Activated T-helper 17 cell treated with anti-CD3 and anti-CD28 coated beads, Interleukin-2, amount 50 U/mL, for 72 hours (primary cell): ENCODE data around the gene IGLL5. TPM values are rescaled to one million over a fixed set of nuclear protein-coding genes. Genes with fewer than 3 reads are reported as not detected.
A peak's percentile ranks its signal among the peaks of the same experiment; 100 is the strongest.

Experiments used
- ATAC-seq: fragments of 150-1000 bp; cut with Tn5 transposase; replicated peaks from 2 replicates; pipeline ENCODE4 v1.10.0; 2021; ENCODE audit warnings: mild to moderate bottlenecking, moderate library complexity
- H3K27ac Mint-ChIP-seq: one replicate; pipeline ENCODE4 v1.8.0; 2022; ENCODE audit warnings: mixed read lengths
- H3K27me3 Mint-ChIP-seq: one replicate; pipeline ENCODE4 v1.8.0; 2022; ENCODE audit warnings: mixed read lengths
- H3K36me3 Mint-ChIP-seq: one replicate; pipeline ENCODE4 v1.8.0; 2022; ENCODE audit warnings: low read depth, mild to moderate bottlenecking, mixed read lengths
- H3K4me1 Mint-ChIP-seq: one replicate; pipeline ENCODE4 v1.8.0; 2022; ENCODE audit warnings: mixed read lengths
- H3K4me3 Mint-ChIP-seq: one replicate; pipeline ENCODE4 v1.8.0; 2022; ENCODE audit warnings: mild to moderate bottlenecking, mixed read lengths
- H3K9me3 Mint-ChIP-seq: one replicate; pipeline ENCODE4 v1.8.0; 2022; ENCODE audit warnings: mixed read lengths
- total RNA-seq, 2 donors: library from RNA; stranded (reverse); gene quantifications; one replicate each; pipeline ENCODE4 v1.2.3, GENCODE V29; 2022

IGLL5 gene
- not detected for total RNA-seq

DNA sequence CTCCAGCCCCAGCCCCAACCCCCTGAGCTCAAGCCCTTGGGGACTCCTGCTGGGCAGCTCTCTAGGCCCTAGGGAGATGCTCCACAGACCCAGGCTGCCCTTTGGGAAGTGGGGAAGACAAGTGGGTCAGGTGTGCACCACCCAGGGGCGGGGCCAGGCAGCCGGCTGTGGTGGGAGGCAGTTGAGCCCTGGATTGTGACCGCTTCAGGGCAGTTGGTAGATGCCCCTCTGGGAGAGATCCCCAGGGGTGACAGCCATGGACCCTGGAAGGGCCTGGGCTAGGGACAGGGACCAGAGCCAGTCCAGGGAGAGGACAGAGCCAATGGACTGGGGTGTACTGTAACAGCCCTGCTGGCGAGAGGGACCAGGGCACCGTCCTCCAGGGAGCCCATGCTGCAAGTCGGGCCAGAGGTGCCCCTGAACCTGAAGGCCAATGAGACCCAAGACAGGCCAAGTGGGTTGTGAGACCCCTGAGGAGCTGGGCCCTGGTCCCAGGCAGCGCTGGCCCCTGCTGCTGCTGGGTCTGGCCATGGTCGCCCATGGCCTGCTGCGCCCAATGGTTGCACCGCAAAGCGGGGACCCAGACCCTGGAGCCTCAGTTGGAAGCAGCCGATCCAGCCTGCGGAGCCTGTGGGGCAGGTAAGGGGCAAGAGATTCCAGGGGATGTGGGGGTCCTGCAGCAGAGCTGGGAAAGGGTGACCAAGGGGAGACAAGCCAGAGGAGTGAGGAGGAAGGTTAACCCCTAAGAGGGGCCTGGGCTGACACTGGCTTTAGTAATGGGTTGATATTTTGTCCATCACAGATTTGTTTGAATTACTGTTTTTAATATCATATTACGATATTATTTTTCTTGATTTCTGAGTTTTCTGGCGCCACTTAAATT lies at the start of gene IGLL5:
Gene IGLL5 (plus strand): TSS at position 196 of the 883 bp plus-strand sequence. CDS start 238 bp downstream, at position 434.
- H3K4me1 Mint-ChIP-seq = no peaks in the 10 kb centered on the region
- H3K9me3 Mint-ChIP-seq = no peaks in the 10 kb centered on the region
- H3K36me3 Mint-ChIP-seq = no peaks in the 10 kb centered on the region
- no peak within 1 kb of the TSS for H3K4me3 Mint-ChIP-seq
- peaks cover 32% of the 10 kb centered on the region for H3K27me3 Mint-ChIP-seq
- ATAC-seq = no peak
- no peak within 1 kb of the TSS for H3K27ac Mint-ChIP-seq

DNA sequence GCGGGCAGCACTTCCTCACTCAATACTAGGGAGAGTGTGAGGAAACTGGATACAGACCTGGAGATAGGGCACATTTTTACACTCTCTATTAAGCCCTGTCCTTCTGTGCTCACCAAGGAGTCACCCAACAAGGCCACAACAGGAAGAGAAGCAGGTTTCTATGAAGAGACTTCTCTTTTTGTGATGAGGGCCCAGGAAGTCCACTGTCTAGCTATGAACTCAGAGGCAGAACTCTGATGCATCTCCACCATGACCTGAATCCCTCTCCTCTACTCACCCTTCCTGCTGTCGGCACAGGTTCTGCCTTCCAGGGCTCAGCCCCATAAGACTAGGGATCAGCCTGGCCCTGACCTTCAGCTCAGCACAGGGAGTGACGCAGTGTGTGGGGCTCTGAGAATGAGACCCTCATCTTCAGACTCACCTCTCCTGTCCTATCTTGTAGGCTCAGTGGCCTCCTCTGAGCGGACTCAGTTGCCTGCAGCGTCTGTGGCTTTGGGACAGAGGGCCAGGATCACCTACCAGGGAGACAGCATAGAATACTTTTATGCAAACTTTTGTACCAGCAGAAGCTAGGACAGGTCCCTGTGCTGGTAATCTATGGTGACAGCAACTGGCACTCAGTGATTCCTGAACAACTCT lies 49.3 kb upstream of the IGLL5 start:
- Mint-ChIP-seq H3K4me3 (no peak overlapping the region), H3K4me1 (no peaks in the 10 kb centered on the region), H3K27ac (no peak overlapping the region), H3K27me3 (no peaks in the 10 kb centered on the region), H3K9me3 (no peaks in the 10 kb centered on the region), H3K36me3 (no peaks in the 10 kb centered on the region)
- no peak for ATAC-seq

DNA sequence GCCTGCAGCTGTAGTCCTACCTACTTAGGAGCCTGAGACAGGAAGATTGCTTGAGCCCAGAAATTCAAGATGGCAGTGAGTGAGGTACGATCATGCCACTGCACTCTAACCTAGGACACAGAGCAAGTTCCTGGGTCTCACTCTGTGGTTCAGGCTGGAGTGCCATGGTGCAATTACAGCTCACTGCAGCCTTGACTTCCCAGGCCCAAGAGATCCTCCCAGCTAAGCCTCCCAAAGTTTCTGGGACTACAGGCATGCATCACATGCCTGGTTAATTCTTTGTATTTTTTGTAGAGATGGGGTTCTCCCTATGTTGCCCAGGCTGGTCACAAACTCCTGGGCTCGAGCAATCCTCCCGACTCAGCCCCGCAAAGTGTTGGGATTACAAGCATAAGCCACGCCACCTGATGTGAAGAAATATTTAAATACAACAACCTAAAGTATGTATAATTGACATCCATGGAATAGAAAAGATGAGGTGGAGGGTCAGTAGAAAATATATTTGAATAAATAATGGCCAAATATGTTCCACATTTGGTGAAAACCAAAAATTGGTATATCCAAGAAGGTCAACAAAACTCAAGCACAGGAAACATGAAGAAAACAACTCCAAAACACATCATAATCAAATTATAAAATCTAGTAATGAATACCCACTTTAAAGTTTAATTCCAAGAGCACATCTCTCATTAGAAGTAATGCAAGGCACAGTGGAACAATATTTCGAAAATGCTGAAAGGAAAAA lies 47.9 kb upstream of the IGLL5 start:
- H3K4me1 Mint-ChIP-seq = peaks cover 7% of the 10 kb centered on the region
- H3K4me3 Mint-ChIP-seq = no peak overlapping the region
- no peaks in the 10 kb centered on the region for H3K9me3 Mint-ChIP-seq
- no peaks in the 10 kb centered on the region for H3K27me3 Mint-ChIP-seq
- no peaks in the 10 kb centered on the region for H3K36me3 Mint-ChIP-seq
- no peak for ATAC-seq
- no peak overlapping the region for H3K27ac Mint-ChIP-seq

DNA sequence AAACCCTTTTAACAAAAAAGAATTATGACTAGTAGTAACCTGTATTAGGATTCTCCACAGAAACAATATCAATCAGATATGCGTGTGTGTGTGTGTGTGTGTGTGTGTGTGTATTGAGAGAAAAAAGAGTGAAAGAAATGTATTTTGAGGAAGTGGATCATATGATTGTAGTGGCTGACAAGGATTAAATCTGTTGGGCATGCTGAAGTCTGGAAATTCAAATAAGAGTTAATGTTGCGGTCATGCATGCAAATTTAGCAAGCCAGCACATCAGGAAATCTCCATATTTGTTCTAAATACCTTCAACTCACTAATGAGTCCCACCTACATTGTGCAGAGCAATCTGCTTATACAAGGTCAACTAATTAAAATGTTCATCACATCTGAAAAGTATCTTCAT lies 46.8 kb upstream of the IGLL5 start:
- Mint-ChIP-seq H3K4me3 (no peak overlapping the region), H3K36me3 (no peaks in the 10 kb centered on the region), H3K9me3 (no peaks in the 10 kb centered on the region), H3K27ac (no peak overlapping the region), H3K27me3 (no peaks in the 10 kb centered on the region), H3K4me1 (peaks cover 7% of the 10 kb centered on the region)
- ATAC-seq = no peak

DNA sequence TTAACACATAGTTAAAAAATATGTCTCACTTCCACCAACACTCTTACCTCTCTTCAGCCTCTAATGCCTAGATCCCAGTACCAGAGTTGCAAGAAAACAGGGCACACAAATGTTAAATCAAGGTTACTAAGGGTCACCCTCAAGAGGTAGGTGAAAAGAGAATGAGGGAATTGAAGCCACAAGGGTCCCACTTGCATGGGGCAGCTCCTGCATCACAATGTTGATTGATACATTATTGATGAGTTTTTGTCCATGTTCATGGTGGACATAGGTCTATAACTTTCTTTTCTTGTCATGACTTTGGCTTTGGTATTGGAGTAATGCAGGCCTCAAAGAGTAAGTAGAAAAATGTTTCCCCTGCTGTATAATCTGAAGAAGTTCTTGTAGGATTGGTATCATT lies 46.0 kb upstream of the IGLL5 start:
- Mint-ChIP-seq H3K9me3 (no peaks in the 10 kb centered on the region), H3K4me1 (peaks cover 7% of the 10 kb centered on the region), H3K27ac (no peak overlapping the region), H3K27me3 (no peaks in the 10 kb centered on the region), H3K36me3 (no peaks in the 10 kb centered on the region), H3K4me3 (no peak overlapping the region)
- ATAC-seq = no peak

DNA sequence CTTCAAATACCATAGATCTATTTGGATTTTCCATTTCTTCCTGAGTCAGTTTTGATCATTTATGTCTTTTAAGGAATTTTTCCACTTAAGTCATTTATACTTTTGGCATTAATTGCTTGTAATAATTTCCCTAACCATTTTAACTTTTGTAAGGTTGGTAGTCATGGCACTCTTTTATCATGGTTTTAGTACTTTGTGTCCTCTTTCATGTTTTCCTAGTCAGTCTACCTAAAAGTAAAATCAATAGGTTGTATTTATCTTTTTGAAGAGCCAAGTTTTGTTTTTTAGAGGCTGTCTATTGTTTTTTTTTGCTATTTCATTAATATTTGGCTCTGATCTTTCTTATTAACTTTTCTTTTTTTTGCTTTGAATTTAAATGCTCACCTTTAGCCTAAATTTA lies 45.5 kb upstream of the IGLL5 start:
- H3K9me3 Mint-ChIP-seq = no peaks in the 10 kb centered on the region

DNA sequence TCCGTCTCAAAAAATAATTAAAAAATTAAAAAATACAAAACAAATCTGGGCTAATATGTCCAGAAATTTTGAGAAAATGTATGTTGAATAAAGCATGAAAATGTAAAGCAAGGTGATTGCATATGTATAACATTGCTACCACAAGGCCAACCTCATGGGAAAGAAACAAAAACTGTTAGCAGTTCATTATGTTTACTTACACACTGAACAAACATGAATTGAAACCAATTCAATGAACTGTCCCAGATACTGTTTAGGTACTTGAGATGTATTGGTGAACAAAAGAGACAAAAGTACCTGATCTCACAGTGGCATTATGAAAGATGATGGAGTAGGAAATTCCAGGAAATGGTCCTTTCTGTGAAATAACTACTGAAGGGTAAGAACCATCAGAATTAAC lies 43.8 kb upstream of the IGLL5 start:
- no peaks in the 10 kb centered on the region for H3K27me3 Mint-ChIP-seq
- H3K36me3 Mint-ChIP-seq = no peaks in the 10 kb centered on the region
- H3K4me1 Mint-ChIP-seq = peaks cover 11% of the 10 kb centered on the region
- H3K4me3 Mint-ChIP-seq = no peak overlapping the region
- H3K9me3 Mint-ChIP-seq = no peaks in the 10 kb centered on the region
- H3K27ac Mint-ChIP-seq = no peak overlapping the region
- ATAC-seq = no peak

More for the DNA sequence above, 45.5 kb upstream of the IGLL5 start:
- H3K27me3 Mint-ChIP-seq = no peaks in the 10 kb centered on the region
- H3K27ac Mint-ChIP-seq = no peak overlapping the region
- no peaks in the 10 kb centered on the region for H3K36me3 Mint-ChIP-seq
- H3K4me3 Mint-ChIP-seq = no peak overlapping the region
- peaks cover 7% of the 10 kb centered on the region for H3K4me1 Mint-ChIP-seq
- no peak for ATAC-seq

DNA sequence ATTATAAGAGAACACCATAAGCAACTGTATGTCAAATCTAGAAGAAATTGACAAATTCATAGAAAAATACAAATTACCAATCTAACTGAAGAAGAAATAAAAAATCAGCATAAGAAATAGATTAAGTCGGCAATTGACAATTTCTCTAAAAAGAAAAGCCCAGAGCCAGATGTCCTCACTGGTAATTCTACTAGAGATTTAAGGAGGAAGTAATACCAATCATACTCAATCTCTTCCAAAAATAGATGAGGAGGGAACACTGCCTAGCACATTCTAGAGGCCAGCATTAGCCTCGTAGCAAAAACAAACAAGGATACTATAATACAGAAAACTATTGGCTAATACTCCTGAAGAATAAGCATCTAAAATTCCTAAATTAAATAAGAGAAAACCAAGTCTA lies 40.4 kb upstream of the IGLL5 start:
- Mint-ChIP-seq H3K27me3 (peaks cover under 1% of the 10 kb centered on the region), H3K4me3 (no peak overlapping the region), H3K4me1 (peaks cover 11% of the 10 kb centered on the region), H3K36me3 (no peaks in the 10 kb centered on the region), H3K27ac (no peak overlapping the region), H3K9me3 (no peaks in the 10 kb centered on the region)
- no peak for ATAC-seq

DNA sequence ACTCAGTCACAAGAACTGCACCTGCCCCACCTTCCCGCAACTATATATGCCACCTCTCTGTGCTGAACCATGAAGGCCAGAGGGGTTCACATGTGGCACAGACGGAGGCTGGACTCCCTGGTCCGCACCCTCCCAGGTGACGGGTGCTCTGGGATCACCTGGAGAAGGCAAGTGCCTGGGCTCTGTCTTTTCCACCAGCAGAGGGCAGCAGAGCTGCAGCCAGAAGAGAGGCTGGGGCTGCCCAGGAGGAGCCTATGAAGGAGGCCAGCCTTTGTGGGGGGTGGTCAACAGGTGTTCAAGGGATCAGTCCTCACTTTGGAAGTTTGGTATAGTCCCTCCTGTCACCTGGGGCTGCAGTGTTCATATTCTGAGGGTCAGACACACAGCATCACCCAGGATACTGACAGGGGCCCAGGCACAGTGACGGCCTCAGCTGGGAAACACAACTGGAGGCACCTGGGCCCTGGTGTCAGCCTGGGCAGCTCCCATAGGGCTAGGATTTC lies 39.2 kb upstream of the IGLL5 start:
- Mint-ChIP-seq H3K27me3 (peaks cover 5% of the 10 kb centered on the region), H3K27ac (no peak overlapping the region)
- peak; percentile 91 for ATAC-seq

DNA sequence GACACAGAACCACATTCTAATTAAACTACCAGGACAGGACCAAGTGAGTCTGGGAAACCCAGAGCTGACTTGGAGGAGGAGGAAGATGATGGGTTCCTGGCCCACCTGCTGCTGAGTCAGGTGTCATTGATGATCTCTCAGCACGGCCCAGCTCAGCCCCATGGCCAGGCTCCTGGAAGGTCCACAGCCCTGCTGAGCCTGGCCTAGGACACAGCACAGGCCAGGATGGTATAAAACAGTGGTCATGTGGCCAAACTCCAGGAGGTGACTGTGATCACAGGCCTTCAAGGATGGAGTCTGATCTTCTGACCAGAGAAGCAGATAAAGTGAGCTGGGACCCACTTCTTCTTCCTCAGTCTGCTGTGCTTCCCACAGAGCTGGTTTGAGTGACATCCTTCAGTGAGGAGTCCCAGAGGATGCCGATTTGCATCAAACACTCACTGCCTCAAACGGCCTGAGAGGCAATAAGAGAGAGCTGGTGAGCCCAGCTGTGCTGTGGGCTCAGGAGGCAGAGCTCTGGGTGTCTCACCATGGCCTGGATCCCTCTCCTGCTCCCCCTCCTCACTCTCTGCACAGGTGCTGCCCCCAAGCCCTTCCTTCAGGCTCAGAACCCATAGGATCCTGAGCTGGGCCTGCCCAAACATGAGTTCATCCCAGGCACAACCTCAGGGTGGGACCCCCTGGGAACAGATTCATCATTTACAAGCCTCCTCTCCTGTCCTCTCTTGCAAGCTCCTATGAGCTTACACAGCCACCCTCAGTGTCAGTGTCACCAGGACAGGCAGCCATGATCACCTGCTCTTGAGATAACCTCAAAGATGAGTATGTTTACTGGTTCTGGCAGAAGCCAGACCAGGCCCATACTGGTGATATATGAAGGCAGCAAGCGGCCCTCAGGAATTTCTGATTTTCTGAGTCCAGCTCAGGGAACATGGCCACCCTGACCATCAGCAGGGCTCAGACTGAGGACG lies 37.7 kb upstream of the IGLL5 start:
- Mint-ChIP-seq H3K9me3 (no peaks in the 10 kb centered on the region), H3K27me3 (peaks cover 5% of the 10 kb centered on the region), H3K27ac (no peak overlapping the region), H3K36me3 (no peaks in the 10 kb centered on the region), H3K4me3 (no peak overlapping the region), H3K4me1 (peaks cover 4% of the 10 kb centered on the region)
- no peak for ATAC-seq

More for the DNA sequence above, 39.2 kb upstream of the IGLL5 start:
- Mint-ChIP-seq H3K4me3 (no peak overlapping the region), H3K4me1 (peaks cover 11% of the 10 kb centered on the region), H3K9me3 (no peaks in the 10 kb centered on the region), H3K36me3 (no peaks in the 10 kb centered on the region)

DNA sequence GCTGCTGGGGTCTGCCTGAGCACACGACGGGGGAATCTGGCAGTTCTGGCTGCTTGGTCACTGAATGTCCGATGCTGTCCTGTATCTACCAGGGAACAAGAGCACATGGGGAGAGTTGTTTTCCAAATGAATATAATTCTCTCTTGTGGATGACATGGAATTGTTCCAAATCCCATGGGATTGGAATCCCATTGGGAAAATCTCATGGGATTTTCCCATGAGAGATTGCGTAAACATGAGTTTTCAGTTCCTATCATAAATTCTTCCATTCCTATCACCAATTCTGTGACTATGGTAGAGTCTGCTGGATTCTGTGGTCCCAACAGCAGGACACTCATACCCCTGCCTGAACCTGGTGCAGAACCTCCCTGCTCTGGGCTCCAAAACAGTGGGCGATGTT lies 35.6 kb upstream of the IGLL5 start:
- H3K4me1 Mint-ChIP-seq = peaks cover 4% of the 10 kb centered on the region
- H3K27ac Mint-ChIP-seq = no peak overlapping the region
- H3K4me3 Mint-ChIP-seq = no peak overlapping the region
- no peak for ATAC-seq
- H3K36me3 Mint-ChIP-seq = no peaks in the 10 kb centered on the region
- no peaks in the 10 kb centered on the region for H3K9me3 Mint-ChIP-seq
- H3K27me3 Mint-ChIP-seq = peaks cover 5% of the 10 kb centered on the region

DNA sequence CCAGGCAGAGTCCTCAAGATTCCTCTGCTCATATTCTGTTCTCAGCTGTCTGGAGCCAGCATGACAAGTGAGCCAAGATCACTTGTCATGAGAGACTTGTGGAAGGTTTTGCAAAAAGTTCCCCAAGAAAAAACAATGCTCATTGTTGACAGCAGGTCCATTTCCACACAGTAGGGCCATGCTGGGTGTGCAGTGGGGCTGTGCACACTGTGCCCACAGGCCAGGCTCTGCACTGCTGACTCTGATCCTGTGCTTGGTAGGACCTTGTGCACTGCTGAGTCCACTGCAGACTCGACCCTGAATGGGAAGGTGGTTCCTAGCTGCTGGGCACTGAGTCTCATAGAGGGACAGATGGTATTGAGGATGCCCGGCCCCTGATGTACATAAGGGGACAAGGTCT lies 33.9 kb upstream of the IGLL5 start:
- no peak for ATAC-seq
- no peaks in the 10 kb centered on the region for H3K36me3 Mint-ChIP-seq
- peaks cover 5% of the 10 kb centered on the region for H3K27me3 Mint-ChIP-seq
- H3K4me3 Mint-ChIP-seq = no peak overlapping the region
- no peaks in the 10 kb centered on the region for H3K4me1 Mint-ChIP-seq
- H3K9me3 Mint-ChIP-seq = no peaks in the 10 kb centered on the region
- H3K27ac Mint-ChIP-seq = no peak overlapping the region

DNA sequence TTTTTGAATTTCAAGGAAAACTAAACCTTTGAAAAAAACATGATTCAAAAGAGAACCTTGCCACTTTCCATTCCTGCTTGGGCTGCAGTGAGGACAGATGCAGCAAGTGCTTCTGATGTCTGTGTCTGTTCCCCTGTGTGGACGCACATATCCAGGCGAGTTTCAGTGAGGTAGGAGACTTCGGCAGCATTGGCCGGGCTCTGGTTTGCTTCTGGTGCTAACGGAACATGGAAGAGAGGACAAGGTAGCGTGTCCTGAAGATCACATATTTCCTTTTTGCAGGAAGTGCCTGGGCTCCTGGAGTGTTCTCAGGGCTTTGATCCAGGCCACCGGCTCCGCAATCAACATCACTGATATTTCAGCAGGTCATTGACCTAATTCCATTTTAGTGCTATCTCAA lies 33.1 kb upstream of the IGLL5 start:
- H3K4me3 Mint-ChIP-seq = no peak overlapping the region
- H3K27me3 Mint-ChIP-seq = peaks cover 5% of the 10 kb centered on the region
- no peaks in the 10 kb centered on the region for H3K9me3 Mint-ChIP-seq
- no peak for ATAC-seq
- H3K4me1 Mint-ChIP-seq = no peaks in the 10 kb centered on the region
- H3K36me3 Mint-ChIP-seq = no peaks in the 10 kb centered on the region
- H3K27ac Mint-ChIP-seq = no peak overlapping the region

DNA sequence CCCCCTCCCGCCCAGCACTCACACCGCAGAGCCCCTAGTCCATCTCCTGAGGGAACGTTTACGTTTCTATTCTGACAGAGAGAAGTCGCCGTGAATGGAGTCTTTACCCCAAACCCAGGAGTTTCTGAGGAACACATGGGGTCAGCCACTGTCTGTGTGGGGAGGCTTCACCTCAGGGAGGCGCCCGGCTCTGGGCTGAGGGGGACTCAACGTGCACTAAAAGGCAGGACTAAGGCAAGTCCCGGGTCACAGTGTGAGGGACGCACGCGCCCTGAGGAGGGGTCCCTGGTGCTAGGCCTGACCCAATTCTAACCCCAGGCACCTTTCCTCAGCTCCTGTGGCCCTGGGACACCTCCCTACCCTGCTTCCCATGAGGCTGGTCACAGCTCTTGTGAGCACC lies 32.5 kb upstream of the IGLL5 start:
- no peak overlapping the region for H3K27ac Mint-ChIP-seq
- no peak for ATAC-seq
- H3K4me3 Mint-ChIP-seq = no peak overlapping the region
- H3K27me3 Mint-ChIP-seq = peaks cover 5% of the 10 kb centered on the region
- H3K9me3 Mint-ChIP-seq = no peaks in the 10 kb centered on the region
- no peaks in the 10 kb centered on the region for H3K36me3 Mint-ChIP-seq
- no peaks in the 10 kb centered on the region for H3K4me1 Mint-ChIP-seq
